B cell (primary cell): ENCODE results near the gene SSRP1. TPM values are rescaled to one million over a fixed set of nuclear protein-coding genes. Genes with fewer than 3 reads are reported as not detected.
A peak's percentile ranks its signal among the peaks of the same experiment; 100 is the strongest.

Source experiments
- ATAC-seq: fragments of 200-7000 bp; cut with Tn5 transposase; one replicate; pipeline ENCODE4 v1.10.0; 2021; ENCODE audit warnings: low read depth, mild to moderate bottlenecking, moderate number of reproducible peaks, moderate library complexity
- CTCF ChIA-PET: fragments of 350-600 bp; sonication (Branson Sonifier 250); formaldehyde crosslinking; loops from one replicate; lab custom pipeline; 2021; ENCODE audit warnings: antibody characterized with exemption, inconsistent platforms; lab: Charles Lee
- POLR2A ChIA-PET: fragments of 350-600 bp; sonication (Branson Sonifier 250); formaldehyde crosslinking; loops from one replicate; lab custom pipeline; 2021; ENCODE audit warnings: antibody characterized with exemption; lab: Charles Lee
- DNase-seq: peaks from one replicate; pipeline ENCODE4 v3.0.0; 2013
- H2AFZ ChIP-seq: 2 replicates; pipeline ENCODE4 v1.6.1; 2012; ENCODE audit warnings: mild to moderate bottlenecking, low read depth, low read length; ENCODE audit not compliant: insufficient read depth, poor library complexity, severe bottlenecking
- H3K27ac ChIP-seq, 2 donors: 1 replicate in 1 of 2; 2 replicates in 1 of 2; pipeline ENCODE4 v1.5.1; 2012 to 2013; ENCODE audit warnings: low read length in 2 of 2, mild to moderate bottlenecking in 2 of 2, moderate library complexity in 1 of 2
- H3K27me3 ChIP-seq, 4 experiments: fragments of 200-600 bp in 1 of 4; sonication (generic) in 1 of 4; replicated peaks in 1 of 4; 1 replicate in 2 of 4; 2 replicates in 2 of 4; pipeline versions ENCODE4 v1.6.1 to v1.7.0; 2013 to 2016; ENCODE audit warnings: low read length in 3 of 4, mild to moderate bottlenecking in 2 of 4, mixed read lengths in 1 of 4, moderate library complexity in 1 of 4; ENCODE audit not compliant: insufficient read depth in 4 of 4, control insufficient read depth in 3 of 4; ENCODE audit errors: control extremely low read depth in 1 of 4
- H3K36me3 ChIP-seq, 2 experiments: replicated peaks in 1 of 2; 1 replicate in 1 of 2; 2 replicates in 1 of 2; pipeline versions ENCODE4 v1.6.1 to v1.7.1; 2013; ENCODE audit warnings: low read length in 1 of 2; ENCODE audit not compliant: insufficient read depth in 2 of 2, control insufficient read depth in 1 of 2; ENCODE audit errors: control extremely low read depth in 1 of 2, extremely low read depth in 1 of 2
- H3K4me1 ChIP-seq, 2 donors: fragments of 200-600 bp in 1 of 2; sonication (generic) in 1 of 2; 1 replicate in 1 of 2; 2 replicates in 1 of 2; pipeline versions ENCODE4 v1.5.1 to v1.6.1; 2013 to 2017; ENCODE audit warnings: low read length in 2 of 2; ENCODE audit not compliant: control insufficient read depth in 2 of 2, insufficient read depth in 2 of 2
- H3K4me2 ChIP-seq: replicated peaks from 2 replicates; pipeline ENCODE3; 2012; ENCODE audit warnings: mild to moderate bottlenecking, low read depth, low read length; ENCODE audit not compliant: poor library complexity, severe bottlenecking
- H3K4me3 ChIP-seq, 5 experiments: fragments of 200-600 bp in 1 of 5; sonication (generic) in 1 of 5; 1 replicate in 3 of 5; 2 replicates in 2 of 5; pipeline versions ENCODE4 v1.5.1 to v1.7.0; 2011 to 2016; ENCODE audit warnings: low read length in 4 of 5, mild to moderate bottlenecking in 4 of 5, low read depth in 2 of 5, control low read depth in 1 of 5, moderate library complexity in 1 of 5; ENCODE audit not compliant: insufficient read depth in 1 of 5; ENCODE audit errors: control extremely low read depth in 1 of 5, extremely low read depth in 1 of 5
- H3K79me2 ChIP-seq: fragments of 200-600 bp; sonication (generic); one replicate; pipeline ENCODE4 v1.6.0; 2016; ENCODE audit warnings: low read length; ENCODE audit not compliant: control insufficient read depth, insufficient read depth
- H3K9ac ChIP-seq: fragments of 200-600 bp; sonication (generic); 2 replicates; pipeline ENCODE4 v1.6.1; 2017; ENCODE audit warnings: mild to moderate bottlenecking, low read length, moderate library complexity
- H3K9me3 ChIP-seq, 3 donors: one replicate each; pipeline versions ENCODE4 v1.6.1 to v1.7.1; 2013; ENCODE audit warnings: low read length in 2 of 3; ENCODE audit not compliant: control insufficient read depth in 2 of 3, insufficient read depth in 1 of 3; ENCODE audit errors: control extremely low read depth in 1 of 3
- H4K20me1 ChIP-seq: 2 replicates; pipeline ENCODE4 v1.6.0; 2012; ENCODE audit warnings: mild to moderate bottlenecking, low read length; ENCODE audit not compliant: insufficient read depth, control insufficient read depth, poor library complexity, severe bottlenecking
- H3K27ac Mint-ChIP-seq: one replicate; pipeline ENCODE4 v1.8.0; 2021; ENCODE audit warnings: mixed read lengths
- H3K27me3 Mint-ChIP-seq: one replicate; pipeline ENCODE4 v1.8.0; 2021; ENCODE audit warnings: mixed read lengths
- H3K4me1 Mint-ChIP-seq: one replicate; pipeline ENCODE4 v1.8.0; 2021; ENCODE audit warnings: mixed read lengths
- H3K4me3 Mint-ChIP-seq: one replicate; pipeline ENCODE4 v1.8.0; 2021; ENCODE audit warnings: mixed read lengths
- H3K9me3 Mint-ChIP-seq: one replicate; pipeline ENCODE4 v1.8.0; 2022; ENCODE audit warnings: mixed read lengths; ENCODE audit not compliant: insufficient read depth
- EZH2 ChIP-seq: IDR thresholded peaks from 2 replicates; pipeline ENCODE4 v1.6.1; 2012; ENCODE audit warnings: borderline replicate concordance, low read depth, mild to moderate bottlenecking, moderate library complexity, low read length; ENCODE audit not compliant: insufficient read depth, poor library complexity, severe bottlenecking
- WGBS: methylation state at CpG from one replicate; pipeline ENCODE4 v1.1.5; 2013; ENCODE audit warnings: missing lambda C conversion rate; ENCODE audit not compliant: insufficient coverage; 5-methylcytosine and 5-hydroxymethylcytosine counted together
- intact Hi-C: fragments of 100-400 bp; cut with micrococcal nuclease; formaldehyde crosslinking; loops from one replicate; pipeline ENCODE4 v1.10.0; 2022
- polyA plus RNA-seq: library from polyadenylated mRNA; depleted of rRNA; stranded (reverse); fragments of >200 nt; gene quantifications from 2 replicates; pipeline ENCODE4 v1.2.3, GENCODE V29; 2012
- total RNA-seq, 2 donors: library from RNA; stranded (reverse); fragments of 120-200 nt in 1 of 2; gene quantifications; 1 replicate in 1 of 2; 2 replicates in 1 of 2; pipeline versions ENCODE4 v1.2.3 to v1.2.4, GENCODE V29; 2013 to 2022
- TF ChIP-seq, protein P1 (sequence below): fragments of 200-600 bp; IDR thresholded peaks from one replicate; pipeline ENCODE4 v1.8.0; 2022; ENCODE audit warnings: antibody characterized with exemption, mild to moderate bottlenecking

SSRP1 gene
- total and polyA plus RNA-seq, 2 donors (not counting 1 experiment from before 2014, with no cell fraction given) = 40.9 to 66.6 TPM

DNA sequence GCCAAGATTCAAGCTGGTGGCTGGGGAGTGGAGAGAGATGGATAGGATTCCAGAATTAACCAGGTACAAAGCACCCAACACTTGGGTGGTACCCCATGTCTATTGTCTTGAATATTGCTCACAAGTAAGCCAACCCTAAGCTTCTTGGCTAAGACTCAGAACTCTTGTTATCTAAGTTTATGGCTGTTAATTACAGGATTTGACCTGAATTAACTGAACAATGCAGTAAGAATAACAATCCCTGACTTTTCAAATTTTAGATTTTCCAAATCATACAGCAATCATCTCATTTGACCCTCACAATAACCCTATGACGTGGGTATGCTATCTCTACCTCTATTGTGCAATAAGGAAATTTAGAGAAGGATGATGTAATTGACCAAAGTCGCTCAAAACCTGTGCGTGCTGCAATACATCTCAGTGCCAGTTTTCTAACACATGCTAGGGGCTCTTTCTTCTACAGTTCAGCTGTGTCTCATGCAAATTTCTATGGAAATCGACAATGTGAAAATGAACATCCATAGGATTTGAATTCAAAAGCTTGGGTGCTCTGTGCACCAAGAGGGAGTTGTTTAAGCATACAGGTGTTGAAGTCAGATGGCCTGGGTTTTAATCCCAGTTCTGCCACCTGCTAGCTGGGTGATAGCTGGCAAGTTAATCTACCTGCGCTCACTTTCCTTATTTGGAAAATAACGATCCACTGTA, 58.6 kb downstream of the SSRP1 start:
- intact Hi-C loops = no loop called here
- H3K36me3 ChIP-seq = no peaks in the 10 kb centered on the region
- ChIA-PET POLR2A (no interaction called here), CTCF (no interaction called here)
- H3K9me3 ChIP-seq = no peaks in the 10 kb centered on the region
- 94% methylated on average over 2 of the region's 6 CpGs for WGBS
- Mint-ChIP-seq H3K4me3 (no peak overlapping the region), H3K4me1 (peaks cover 2% of the 10 kb centered on the region), H3K9me3 (no peaks in the 10 kb centered on the region), H3K27me3 (peaks cover 42% of the 10 kb centered on the region), H3K27ac (no peak overlapping the region)
- no peak overlapping the region for H3K27ac ChIP-seq
- no peak overlapping the region for H3K9ac ChIP-seq
- no peak for DNase-seq
- ATAC-seq = no peak
- H3K4me3 ChIP-seq = no peak overlapping the region
- peak overlapping the region; percentile 53 for H2AFZ ChIP-seq
- TF ChIP-seq EZH2 = no peak
- TF ChIP-seq, protein P1, sequence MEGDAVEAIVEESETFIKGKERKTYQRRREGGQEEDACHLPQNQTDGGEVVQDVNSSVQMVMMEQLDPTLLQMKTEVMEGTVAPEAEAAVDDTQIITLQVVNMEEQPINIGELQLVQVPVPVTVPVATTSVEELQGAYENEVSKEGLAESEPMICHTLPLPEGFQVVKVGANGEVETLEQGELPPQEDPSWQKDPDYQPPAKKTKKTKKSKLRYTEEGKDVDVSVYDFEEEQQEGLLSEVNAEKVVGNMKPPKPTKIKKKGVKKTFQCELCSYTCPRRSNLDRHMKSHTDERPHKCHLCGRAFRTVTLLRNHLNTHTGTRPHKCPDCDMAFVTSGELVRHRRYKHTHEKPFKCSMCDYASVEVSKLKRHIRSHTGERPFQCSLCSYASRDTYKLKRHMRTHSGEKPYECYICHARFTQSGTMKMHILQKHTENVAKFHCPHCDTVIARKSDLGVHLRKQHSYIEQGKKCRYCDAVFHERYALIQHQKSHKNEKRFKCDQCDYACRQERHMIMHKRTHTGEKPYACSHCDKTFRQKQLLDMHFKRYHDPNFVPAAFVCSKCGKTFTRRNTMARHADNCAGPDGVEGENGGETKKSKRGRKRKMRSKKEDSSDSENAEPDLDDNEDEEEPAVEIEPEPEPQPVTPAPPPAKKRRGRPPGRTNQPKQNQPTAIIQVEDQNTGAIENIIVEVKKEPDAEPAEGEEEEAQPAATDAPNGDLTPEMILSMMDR = no peak
- no peaks in the 10 kb centered on the region for H4K20me1 ChIP-seq
- H3K4me2 ChIP-seq = no peak overlapping the region
- H3K27me3 ChIP-seq = peaks cover 0 to 13% (median 5%) of the 10 kb centered on the region in 4 experiments
- H3K79me2 ChIP-seq = no peaks in the 10 kb centered on the region
- H3K4me1 ChIP-seq = no peaks in the 10 kb centered on the region

DNA sequence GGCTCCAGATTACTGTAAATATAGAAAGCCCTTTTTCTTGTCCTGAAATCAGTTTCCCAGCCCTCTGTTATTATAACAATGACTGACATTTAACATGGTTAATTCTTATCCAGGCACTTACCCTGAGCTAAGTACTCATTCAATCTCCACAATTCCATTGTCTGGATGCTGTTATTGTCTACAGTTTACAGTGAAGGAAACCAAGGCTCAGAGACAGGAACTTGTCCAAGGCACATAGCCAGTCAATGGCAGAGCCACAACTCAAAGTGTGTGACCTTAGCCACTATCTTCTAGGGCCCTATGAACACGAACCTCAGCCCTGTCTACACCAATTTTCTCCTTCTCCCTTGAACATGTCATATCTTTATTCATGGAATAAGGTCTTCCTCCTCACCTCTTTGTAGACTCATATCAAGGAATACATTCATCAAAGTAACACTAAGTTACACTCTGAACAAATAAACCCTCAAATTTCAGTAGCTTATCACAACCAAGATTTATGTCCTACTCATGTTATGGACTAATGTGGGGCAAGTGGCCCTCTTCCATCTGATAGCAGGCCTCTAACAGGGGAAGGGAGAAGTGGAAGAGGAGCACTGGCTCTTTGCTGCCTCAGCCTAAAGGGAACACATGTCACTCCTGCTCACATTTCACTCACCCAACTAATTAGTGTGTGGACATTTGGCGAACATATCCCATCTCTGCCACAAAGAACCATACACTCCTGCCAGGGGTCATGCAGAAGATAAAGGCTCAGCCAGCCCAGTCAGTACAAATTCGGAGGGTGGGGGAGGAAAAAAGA, 59.3 kb downstream of the SSRP1 start:
- Mint-ChIP-seq H3K4me3 (no peak overlapping the region), H3K4me1 (peaks cover 2% of the 10 kb centered on the region), H3K27me3 (peaks cover 46% of the 10 kb centered on the region), H3K27ac (no peak overlapping the region), H3K9me3 (no peaks in the 10 kb centered on the region)
- H3K27me3 ChIP-seq = peaks cover 0 to 13% (median 5%) of the 10 kb centered on the region in 4 experiments
- DNase-seq = no peak
- ChIA-PET POLR2A (no interaction called here), CTCF (no interaction called here)
- 73% methylated on average over 3 of the region's 3 CpGs for WGBS
- peaks cover 0 to under 1% (median 0%) of the 10 kb centered on the region in 3 donors for H3K9me3 ChIP-seq
- intact Hi-C loops = no loop called here
- no peak overlapping the region for H3K9ac ChIP-seq
- no peak overlapping the region for H3K4me3 ChIP-seq
- no peaks in the 10 kb centered on the region for H4K20me1 ChIP-seq
- no peak for ATAC-seq
- no peak for TF ChIP-seq EZH2
- TF ChIP-seq, protein P1 = no peak
- H3K79me2 ChIP-seq = no peaks in the 10 kb centered on the region
- no peaks in the 10 kb centered on the region for H3K4me1 ChIP-seq
- H2AFZ ChIP-seq = no peak overlapping the region
- no peaks in the 10 kb centered on the region for H3K36me3 ChIP-seq
- no peak overlapping the region for H3K4me2 ChIP-seq
- H3K27ac ChIP-seq = no peak overlapping the region
